Breast epithelium (tissue), 4 donors: ENCODE measurements around the gene WNK2. TPM values are rescaled to one million over a fixed set of nuclear protein-coding genes. Genes with fewer than 3 reads are reported as not detected.

Source experiments
- DNase-seq, 2 donors: peaks; one replicate each; pipeline ENCODE4 v3.0.0-alpha.2; 2019; ENCODE audit warnings: low spot score in 2 of 2
- H3K27ac ChIP-seq, 2 donors: fragments of 200-600 bp; sonication (generic) in 1 of 2; one replicate each; pipeline ENCODE4 v1.5.1; 2016 to 2019; ENCODE audit warnings: mild to moderate bottlenecking in 1 of 2
- H3K27me3 ChIP-seq, 2 donors: fragments of 200-600 bp; sonication (generic) in 1 of 2; one replicate each; pipeline versions ENCODE4 v1.5.1 to v1.6.0; 2017 to 2019; ENCODE audit warnings: control low read depth in 1 of 2, mild to moderate bottlenecking in 1 of 2
- H3K36me3 ChIP-seq: fragments of 200-600 bp; one replicate; pipeline ENCODE4 v1.5.1; 2019
- H3K4me1 ChIP-seq, 2 donors: fragments of 200-600 bp; sonication (generic); one replicate each; pipeline ENCODE4 v1.5.1; 2016 to 2019; ENCODE audit warnings: control low read depth in 1 of 2
- H3K4me3 ChIP-seq, 3 donors: fragments of 200-600 bp; sonication (generic); 1 replicate in 2 of 3; 2 replicates in 1 of 3; pipeline ENCODE4 v1.5.1; 2016 to 2019; ENCODE audit warnings: mild to moderate bottlenecking in 3 of 3, moderate library complexity in 2 of 3
- H3K9me3 ChIP-seq, 2 donors: fragments of 200-600 bp; sonication (generic) in 1 of 2; one replicate each; pipeline ENCODE4 v1.5.1; 2016 to 2019; ENCODE audit warnings: control low read depth in 1 of 2
- CTCF ChIP-seq, 3 donors: fragments of 450-650 bp; IDR thresholded peaks; one replicate each; pipeline ENCODE4 v1.5.1; 2016 to 2017; ENCODE audit warnings: antibody characterized with exemption in 3 of 3, mild to moderate bottlenecking in 3 of 3, moderate library complexity in 3 of 3
- POLR2A ChIP-seq: fragments of 450-650 bp; IDR thresholded peaks from one replicate; pipeline ENCODE4 v1.6.1; 2016; ENCODE audit warnings: antibody characterized with exemption, mild to moderate bottlenecking, moderate library complexity
- POLR2AphosphoS5 ChIP-seq, 3 donors: sonication (generic); formaldehyde crosslinking; IDR thresholded peaks; one replicate each; pipeline ENCODE4 v1.6.1; 2017; ENCODE audit warnings: antibody characterized with exemption in 3 of 3
- intact Hi-C: fragments of 100-400 bp; cut with DNase I; formaldehyde crosslinking; loops from one replicate; pipeline ENCODE4 v1.15.1; 2023; ENCODE audit warnings: low total_unique reads
- total RNA-seq, 3 donors: library from RNA; depleted of rRNA; stranded (reverse); fragments of >200 nt; gene quantifications; one replicate each; pipeline ENCODE4 v1.1.0, GENCODE V29; 2016

The WNK2 gene
- total RNA-seq, 3 donors from 2014 or later, result 9.1 to 28.5 TPM; not detected in 1

GRCh38 chr9:93197670-93198069, 13.7 kb downstream of the WNK2 start:
- Histone ChIP-seq H3K9me3 (no peaks in the 10 kb centered on the region), H3K27me3 (no peaks in the 10 kb centered on the region), H3K4me1 (peaks cover 0 to 18% of the 10 kb centered on the region in 2 donors), H3K4me3 (no peak overlapping the region), H3K36me3 (no peaks in the 10 kb centered on the region), H3K27ac (peak overlapping the region in 1 of 2 donors; percentile 4)
- no peak for TF ChIP-seq POLR2A
- no peak for TF ChIP-seq POLR2AphosphoS5 (IDR thresholded peaks at IDR 0.05)
- no peak for TF ChIP-seq CTCF (IDR thresholded peaks at IDR 0.05)
- intact Hi-C loops, result no loop called here
- DNase-seq, result no peak

GRCh38 chr9:93198117-93198837, 14.3 kb downstream of the WNK2 start:
- Histone ChIP-seq H3K27me3 (no peaks in the 10 kb centered on the region), H3K4me3 (no peak overlapping the region), H3K4me1 (peaks cover 0 to 20% of the 10 kb centered on the region in 2 donors), H3K36me3 (no peaks in the 10 kb centered on the region), H3K9me3 (no peaks in the 10 kb centered on the region), H3K27ac (peak overlapping the region in 1 of 2 donors; percentile 4)
- TF ChIP-seq POLR2AphosphoS5 (IDR thresholded peaks at IDR 0.05), result no peak
- TF ChIP-seq POLR2A, result no peak
- TF ChIP-seq CTCF (IDR thresholded peaks at IDR 0.05), result no peak
- intact Hi-C loops, result no loop called here
- DNase-seq, result no peak

GRCh38 chr9:93198838-93199625, 15.1 kb downstream of the WNK2 start:
- intact Hi-C loops, result no loop called here

GRCh38 chr9:93200449-93200742, 16.5 kb downstream of the WNK2 start:
- H3K4me1 ChIP-seq, result peaks cover 0 to 20% of the 10 kb centered on the region in 2 donors
- intact Hi-C loops, result no loop called here
- peak overlapping the region in 1 of 2 donors; percentile 19 for H3K27ac ChIP-seq
- no peak overlapping the region for H3K4me3 ChIP-seq
- TF ChIP-seq CTCF (IDR thresholded peaks at IDR 0.05) (no peak), POLR2A (no peak), POLR2AphosphoS5 (IDR thresholded peaks at IDR 0.05) (no peak)
- H3K9me3 ChIP-seq, result no peaks in the 10 kb centered on the region
- no peak for DNase-seq
- no peaks in the 10 kb centered on the region for H3K27me3 ChIP-seq
- no peaks in the 10 kb centered on the region for H3K36me3 ChIP-seq

More at GRCh38 chr9:93198838-93199625, 15.1 kb downstream of the WNK2 start:
- H3K4me1 ChIP-seq, result peaks cover 0 to 20% of the 10 kb centered on the region in 2 donors
- no peaks in the 10 kb centered on the region for H3K27me3 ChIP-seq
- no peak overlapping the region for H3K27ac ChIP-seq
- no peaks in the 10 kb centered on the region for H3K9me3 ChIP-seq
- DNase-seq, result no peak
- no peak overlapping the region for H3K4me3 ChIP-seq
- H3K36me3 ChIP-seq, result no peaks in the 10 kb centered on the region
- TF ChIP-seq POLR2AphosphoS5 (IDR thresholded peaks at IDR 0.05) (no peak), CTCF (IDR thresholded peaks at IDR 0.05) (no peak), POLR2A (no peak)

GRCh38 chr9:93200989-93201334, 17.0 kb downstream of the WNK2 start:
- Histone ChIP-seq H3K4me1 (peaks cover 0 to 20% of the 10 kb centered on the region in 2 donors), H3K4me3 (no peak overlapping the region), H3K36me3 (no peaks in the 10 kb centered on the region), H3K27ac (peak overlapping the region; percentile 82 to 92), H3K27me3 (no peaks in the 10 kb centered on the region), H3K9me3 (no peaks in the 10 kb centered on the region)
- intact Hi-C loops, result no loop called here
- no peak for DNase-seq
- TF ChIP-seq POLR2AphosphoS5 (IDR thresholded peaks at IDR 0.05) (no peak), POLR2A (no peak), CTCF (IDR thresholded peaks at IDR 0.05) (no peak)
